ENCODE data around the gene CACNA1I.

- TF ChIP-seq EP300 (IDR thresholded peaks at IDR 0.05) (no peak), CTCF (IDR thresholded peaks at IDR 0.05) (no peak), POLR2A (IDR thresholded peaks at IDR 0.05) (no peak)
Observed at GRCh38 chr22:39656495-39657490, 86.2 kb downstream of the CACNA1I start.

Measured in sigmoid colon (tissue), 4 donors.